ENCODE data around the gene KIF16B. TPM values are rescaled to one million over a fixed set of nuclear protein-coding genes. Genes with fewer than 3 reads are reported as not detected.

The KIF16B gene
- total and polyA plus RNA-seq, 2 of the 8 experiments (the other 6 are each of a cell fraction or from before 2014, with no cell fraction given) = 3.0 to 9.2 TPM

DNA sequence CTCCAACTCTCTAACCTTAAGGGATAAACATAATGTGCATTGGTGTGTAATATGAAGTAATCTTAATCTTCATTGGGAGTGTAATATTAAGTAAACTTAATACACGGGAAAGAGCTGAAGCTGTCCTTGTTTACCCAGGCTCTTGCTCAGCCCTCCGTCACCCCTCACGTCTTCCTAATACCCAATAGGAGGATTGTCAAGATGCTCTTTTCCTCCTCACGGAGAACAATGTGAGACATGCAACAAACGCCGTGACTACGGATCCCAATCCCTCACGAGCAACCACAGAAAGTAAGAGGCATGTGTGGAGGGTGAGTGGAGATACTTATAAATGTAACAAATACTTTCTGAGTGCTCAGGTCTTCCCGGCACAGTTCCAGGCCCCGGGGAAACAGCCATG lies 11.0 kb downstream of the KIF16B start (continued):
- TF ChIP-seq, protein P1, sequence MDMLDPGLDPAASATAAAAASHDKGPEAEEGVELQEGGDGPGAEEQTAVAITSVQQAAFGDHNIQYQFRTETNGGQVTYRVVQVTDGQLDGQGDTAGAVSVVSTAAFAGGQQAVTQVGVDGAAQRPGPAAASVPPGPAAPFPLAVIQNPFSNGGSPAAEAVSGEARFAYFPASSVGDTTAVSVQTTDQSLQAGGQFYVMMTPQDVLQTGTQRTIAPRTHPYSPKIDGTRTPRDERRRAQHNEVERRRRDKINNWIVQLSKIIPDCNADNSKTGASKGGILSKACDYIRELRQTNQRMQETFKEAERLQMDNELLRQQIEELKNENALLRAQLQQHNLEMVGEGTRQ (IDR thresholded peaks at IDR 0.05; ENCODE audit: low read length) = no peak
- TF ChIP-seq, protein P2, sequence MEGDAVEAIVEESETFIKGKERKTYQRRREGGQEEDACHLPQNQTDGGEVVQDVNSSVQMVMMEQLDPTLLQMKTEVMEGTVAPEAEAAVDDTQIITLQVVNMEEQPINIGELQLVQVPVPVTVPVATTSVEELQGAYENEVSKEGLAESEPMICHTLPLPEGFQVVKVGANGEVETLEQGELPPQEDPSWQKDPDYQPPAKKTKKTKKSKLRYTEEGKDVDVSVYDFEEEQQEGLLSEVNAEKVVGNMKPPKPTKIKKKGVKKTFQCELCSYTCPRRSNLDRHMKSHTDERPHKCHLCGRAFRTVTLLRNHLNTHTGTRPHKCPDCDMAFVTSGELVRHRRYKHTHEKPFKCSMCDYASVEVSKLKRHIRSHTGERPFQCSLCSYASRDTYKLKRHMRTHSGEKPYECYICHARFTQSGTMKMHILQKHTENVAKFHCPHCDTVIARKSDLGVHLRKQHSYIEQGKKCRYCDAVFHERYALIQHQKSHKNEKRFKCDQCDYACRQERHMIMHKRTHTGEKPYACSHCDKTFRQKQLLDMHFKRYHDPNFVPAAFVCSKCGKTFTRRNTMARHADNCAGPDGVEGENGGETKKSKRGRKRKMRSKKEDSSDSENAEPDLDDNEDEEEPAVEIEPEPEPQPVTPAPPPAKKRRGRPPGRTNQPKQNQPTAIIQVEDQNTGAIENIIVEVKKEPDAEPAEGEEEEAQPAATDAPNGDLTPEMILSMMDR (IDR thresholded peaks at IDR 0.05; ENCODE audit: control extremely low read depth in 1 of 3, insufficient read depth in 1 of 3, low read depth in 1 of 3, low read length in 3 of 3) = no peak
- TF ChIP-seq MAFK (IDR thresholded peaks at IDR 0.05; ENCODE audit: low read depth, low read length) = no peak

All from H1 (cell line).